GM19351 (cell line): Measurements from ENCODE around the gene CTCFL.

Source experiments
- ATAC-seq: cut with Tn5 transposase; IDR thresholded peaks from one replicate; pipeline ENCODE4 v1.9.1; 2021; ENCODE audit warnings: mild to moderate bottlenecking, moderate library complexity; ENCODE audit not compliant: unreplicated experiment

The CTCFL gene

GRCh38 chr20:57560554-57561355, 35.8 kb upstream of the CTCFL start, which contains the start of gene PCK1:
TSS of gene PCK1 (plus strand) at chr20:57561110. CDS start at chr20:57561412, 302 bp downstream.
- ATAC-seq = no peak

DNA sequence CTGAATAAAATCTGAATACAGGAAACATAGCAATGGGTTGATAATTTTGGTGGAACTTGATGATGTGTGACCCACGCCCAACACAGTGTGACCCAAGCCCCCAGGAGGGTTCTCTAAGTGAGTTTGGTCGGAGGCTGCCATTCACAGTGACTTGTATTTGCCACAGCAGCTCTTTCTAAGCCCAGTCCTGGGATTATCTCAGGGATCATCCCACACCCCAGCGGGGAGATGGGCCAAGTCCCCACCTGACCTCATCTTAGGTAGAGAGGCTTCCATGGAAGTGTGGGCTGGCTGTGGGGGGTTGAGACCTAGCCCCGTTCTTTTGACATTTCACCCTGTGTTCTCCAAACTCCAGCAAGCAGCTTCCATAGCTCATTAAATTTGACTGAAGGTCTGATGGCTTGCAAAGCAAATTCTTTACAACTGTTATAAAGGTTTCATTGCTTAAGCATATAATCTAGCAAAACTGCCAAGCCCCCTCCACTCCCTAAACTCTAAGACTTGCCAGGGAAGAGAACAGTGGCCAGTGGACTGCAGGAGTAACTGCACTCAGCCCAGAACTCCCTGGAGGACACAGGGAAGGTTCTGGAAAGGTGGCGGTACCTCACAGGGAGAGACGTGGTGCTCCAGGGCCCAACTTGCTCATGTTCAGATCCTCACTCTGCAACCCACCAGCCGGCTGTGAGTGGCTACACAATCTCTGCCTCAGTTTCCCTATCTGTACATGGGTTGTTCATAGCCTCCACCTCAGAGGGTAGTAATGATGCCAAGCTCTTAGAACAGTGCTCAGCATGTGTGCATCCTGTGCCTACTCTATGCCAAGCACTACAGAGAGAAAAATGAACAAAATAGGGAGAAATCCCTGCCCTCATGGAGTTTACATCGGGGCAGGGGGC, 35.0 kb upstream of the CTCFL start:
- no peak for ATAC-seq

DNA sequence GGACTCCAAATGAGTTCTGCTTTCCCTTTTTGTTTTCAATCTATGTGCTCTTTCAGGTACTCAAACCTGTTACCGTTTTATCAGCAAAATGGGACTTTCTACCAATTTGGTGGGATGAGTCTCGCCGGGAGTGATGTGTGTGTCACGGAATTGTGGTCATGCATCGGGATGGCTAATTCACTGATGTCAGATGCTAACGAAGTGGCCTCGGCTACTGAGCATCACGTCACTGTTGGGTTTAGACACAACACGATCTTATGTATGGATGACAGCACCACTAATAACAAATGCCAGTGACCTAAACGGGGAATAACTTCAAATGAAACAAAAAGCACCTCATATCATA, 34.3 kb upstream of the CTCFL start:
- no peak for ATAC-seq

DNA sequence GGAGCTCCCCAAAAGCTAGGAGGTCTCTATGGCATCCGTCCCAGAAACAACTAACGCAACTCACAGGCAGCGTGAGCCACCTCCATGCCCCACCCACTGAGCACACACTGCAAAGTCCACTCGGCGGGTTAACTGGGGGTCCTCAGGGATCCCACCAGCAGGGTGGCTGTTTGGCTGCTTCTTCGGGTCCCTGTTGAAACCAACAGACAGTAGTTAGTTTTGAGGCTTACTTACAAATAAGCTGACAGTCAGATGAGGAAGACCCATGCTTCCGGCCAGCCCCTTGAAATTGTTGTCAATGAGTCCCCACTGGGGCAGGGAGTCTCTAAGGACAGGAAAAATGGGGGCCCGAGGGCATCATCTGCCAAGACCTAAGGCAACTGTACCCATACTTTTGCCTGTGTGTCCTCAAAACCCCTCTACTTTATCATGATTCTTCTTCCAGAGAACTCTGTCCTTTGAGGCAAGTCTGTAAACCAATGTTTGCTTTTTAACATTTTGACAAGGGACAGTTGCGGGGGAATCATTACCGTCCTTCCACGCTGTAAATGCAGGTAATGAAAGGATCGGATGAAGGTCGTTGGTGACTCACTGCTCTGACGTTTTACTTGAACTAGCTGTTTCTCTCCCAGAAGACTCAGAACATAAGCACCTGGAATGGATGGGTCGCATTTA, 33.8 kb upstream of the CTCFL start:
- no peak for ATAC-seq

DNA sequence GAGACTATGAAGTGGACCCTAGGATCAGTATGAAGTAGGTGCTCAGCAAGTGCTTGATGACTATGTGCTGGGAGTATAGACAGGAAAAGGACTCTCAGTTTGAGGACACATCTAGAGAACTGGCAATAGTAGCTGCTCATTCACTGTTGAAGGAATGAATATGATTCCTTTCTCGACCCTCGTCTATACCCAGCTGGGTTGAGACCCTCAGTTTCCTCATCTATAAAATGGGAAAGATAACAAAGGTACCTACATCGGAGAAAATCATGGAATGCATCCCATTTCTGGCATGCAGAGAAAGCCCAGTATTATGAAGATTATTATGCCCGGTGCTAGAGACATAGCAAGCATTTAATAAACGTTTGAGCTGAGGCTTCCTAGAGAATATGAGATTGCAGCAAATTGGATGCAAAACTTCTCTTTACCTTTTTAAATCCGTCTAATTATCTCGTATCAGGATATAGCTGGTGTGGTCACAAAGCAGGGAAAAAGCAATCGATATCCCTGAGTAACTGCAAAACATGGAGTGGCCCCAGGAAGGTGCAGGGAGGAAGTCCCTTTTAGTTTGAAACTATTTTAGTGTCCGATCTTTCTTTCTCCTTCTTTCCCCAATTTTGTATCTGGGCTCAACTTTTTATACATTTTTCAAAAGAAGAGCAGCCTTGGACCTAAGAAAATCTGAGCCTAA, 33.1 kb upstream of the CTCFL start:
- ATAC-seq = no peak

GRCh38 chr20:57556980-57557274, 32.0 kb upstream of the CTCFL start:
- ATAC-seq = no peak

DNA sequence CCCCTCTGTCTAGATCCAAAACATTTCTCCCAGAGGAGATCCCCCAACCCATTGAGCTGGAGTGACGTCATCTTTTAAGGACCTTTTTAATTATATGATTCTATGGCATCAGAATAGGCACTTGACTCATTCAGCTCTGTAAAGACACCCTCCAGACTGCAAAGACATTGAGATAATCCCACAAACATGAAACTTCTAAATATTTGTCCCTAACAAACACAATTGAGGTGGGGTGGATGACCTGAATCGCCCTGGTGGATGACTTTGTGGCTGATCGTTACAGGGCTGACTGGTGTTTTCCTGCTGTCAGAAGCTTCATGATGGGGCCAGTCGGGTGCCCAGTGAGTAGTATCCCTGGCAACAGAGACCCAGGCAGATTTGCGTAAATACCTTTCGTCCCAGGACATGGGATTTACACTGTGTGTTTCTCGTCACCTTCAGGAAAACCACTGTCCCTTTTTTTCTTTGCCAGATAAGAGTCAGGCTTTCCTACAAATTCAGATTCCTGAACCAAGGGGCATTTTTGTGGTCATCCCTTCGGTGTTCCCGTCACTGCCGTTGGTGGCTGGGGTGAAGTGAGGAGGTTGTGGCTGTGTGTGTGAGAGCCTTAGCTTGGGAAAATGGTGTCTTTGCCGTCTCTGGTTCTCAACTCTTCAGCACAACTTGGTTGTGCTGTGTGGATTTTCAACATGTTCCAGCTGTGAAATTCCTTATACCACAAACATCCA, 30.7 kb upstream of the CTCFL start:
- no peak for ATAC-seq

- no peak for ATAC-seq
Measured at GRCh38 chr20:57553376-57554018, 28.6 kb upstream of the CTCFL start.

DNA sequence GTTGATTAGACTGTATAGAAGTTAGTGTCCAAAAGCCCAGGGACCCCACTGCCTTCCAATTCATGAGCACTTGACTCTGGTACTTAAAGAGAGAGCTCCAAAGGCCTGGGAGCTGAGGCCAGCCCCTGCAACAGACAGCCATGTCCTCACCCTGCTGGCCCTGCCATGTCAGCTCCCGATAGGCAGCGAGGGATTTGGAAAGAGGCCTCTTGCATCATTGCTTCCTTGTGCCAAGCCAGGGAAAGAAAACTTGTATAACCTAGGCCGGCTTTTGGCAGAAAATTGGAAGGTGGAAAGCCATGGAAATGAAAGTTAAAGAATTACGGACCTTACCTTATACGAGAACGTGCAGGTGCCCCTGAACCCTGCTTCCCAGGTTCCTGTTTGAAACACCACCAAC, 27.5 kb upstream of the CTCFL start:
- no peak for ATAC-seq

GRCh38 chr20:57548177-57549058, 23.5 kb upstream of the CTCFL start:
- ATAC-seq = no peak

- ATAC-seq = no peak
Measured at GRCh38 chr20:57546956-57547649, 22.2 kb upstream of the CTCFL start.

GRCh38 chr20:57545927-57546662, 21.2 kb upstream of the CTCFL start:
- ATAC-seq = no peak

GRCh38 chr20:57544838-57545564, 20.1 kb upstream of the CTCFL start:
- no peak for ATAC-seq

GRCh38 chr20:57543754-57544153, 18.8 kb upstream of the CTCFL start:
- ATAC-seq = no peak

- no peak for ATAC-seq
Measured at GRCh38 chr20:57540890-57541580, 16.1 kb upstream of the CTCFL start.

- ATAC-seq = no peak
Measured at GRCh38 chr20:57539889-57540288, 14.9 kb upstream of the CTCFL start.
